Smooth muscle cell (in vitro differentiated cells): ENCODE measurements around the gene THAP4. TPM values are rescaled to one million over a fixed set of nuclear protein-coding genes. Genes with fewer than 3 reads are reported as not detected.

Experiments
- DNase-seq: peaks from one replicate; lab custom pipeline; 2025; ENCODE audit not compliant: unreplicated experiment; lab: John Stamatoyannopoulos, UW
- H2AFZ ChIP-seq: fragments of 200-600 bp; sonication (generic); 2 replicates; pipeline ENCODE4 v1.6.0; 2016; ENCODE audit warnings: antibody characterized with exemption, low read depth, mild to moderate bottlenecking
- H3F3A ChIP-seq: fragments of 200-600 bp; sonication (generic); 2 replicates; pipeline ENCODE4 v1.6.0; 2017; ENCODE audit warnings: antibody characterized with exemption, low read depth
- H3K27ac ChIP-seq: fragments of 200-600 bp; sonication (generic); 2 replicates; pipeline ENCODE4 v1.5.1; 2016; ENCODE audit warnings: low read depth, mild to moderate bottlenecking
- H3K27me3 ChIP-seq: fragments of 200-600 bp; sonication (generic); 2 replicates; pipeline ENCODE4 v1.6.1; 2016; ENCODE audit warnings: low read depth, mild to moderate bottlenecking
- H3K36me3 ChIP-seq: fragments of 200-600 bp; sonication (generic); 2 replicates; pipeline ENCODE4 v1.5.1; 2016; ENCODE audit warnings: low read depth
- H3K4me1 ChIP-seq: fragments of 200-600 bp; sonication (generic); 2 replicates; pipeline ENCODE4 v1.5.1; 2016; ENCODE audit warnings: low read depth
- H3K4me2 ChIP-seq: fragments of 200-600 bp; sonication (generic); 2 replicates; pipeline ENCODE4 v1.6.0; 2016; ENCODE audit warnings: mild to moderate bottlenecking
- H3K4me3 ChIP-seq: fragments of 200-600 bp; sonication (generic); 2 replicates; pipeline ENCODE4 v1.5.1; 2016; ENCODE audit warnings: mild to moderate bottlenecking
- H3K79me2 ChIP-seq: fragments of 200-600 bp; sonication (generic); 2 replicates; pipeline ENCODE4 v1.6.0; 2016; ENCODE audit warnings: low read depth, mild to moderate bottlenecking
- H3K9ac ChIP-seq: fragments of 200-600 bp; sonication (generic); 2 replicates; pipeline ENCODE4 v1.6.0; 2016; ENCODE audit warnings: low read depth
- H3K9me3 ChIP-seq: fragments of 200-600 bp; sonication (generic); replicated peaks from 2 replicates; pipeline ENCODE4 v1.5.1; 2016; ENCODE audit warnings: low read depth
- H4K20me1 ChIP-seq: fragments of 200-600 bp; sonication (generic); 2 replicates; pipeline ENCODE4 v1.6.0; 2016; ENCODE audit warnings: low read depth
- CTCF ChIP-seq: fragments of 200-600 bp; sonication (generic); IDR thresholded peaks from 2 replicates; pipeline ENCODE4 v1.5.1; 2017; ENCODE audit warnings: borderline replicate concordance, mild to moderate bottlenecking, antibody characterized with exemption; ENCODE audit not compliant: insufficient read depth, poor library complexity, severe bottlenecking
- WGBS: methylation state at CpG from one replicate; pipeline ENCODE4 v1.1.7; 2016; ENCODE audit warnings: low lambda C conversion rate; 5-methylcytosine and 5-hydroxymethylcytosine counted together
- polyA plus RNA-seq: library from polyadenylated mRNA; unstranded; fragments of >200 nt; fragmentation: Nextera tagmentation; extraction: Ambion mirVana; gene quantifications from 2 replicates; pipeline ENCODE4 v1.2.1, GENCODE V29; 2016
- total RNA-seq: library from RNA; depleted of rRNA; stranded (reverse); fragments of >200 nt; gene quantifications from 2 replicates; pipeline ENCODE4 v1.2.3, GENCODE V29; 2014

The THAP4 gene
- total and polyA plus RNA-seq, 2 experiments from 2014 or later, result 23.1 to 38.8 TPM

GRCh38 chr2:241655516-241656189 is 18.7 kb upstream of the THAP4 start:
- H4K20me1 ChIP-seq, result peaks cover 24% of the 10 kb centered on the region
- no peaks in the 10 kb centered on the region for H3K36me3 ChIP-seq
- no peaks in the 10 kb centered on the region for H3K4me1 ChIP-seq
- no peak overlapping the region for H3K4me2 ChIP-seq
- no peak overlapping the region for H3K27ac ChIP-seq
- no peaks in the 10 kb centered on the region for H3K27me3 ChIP-seq
- no peak overlapping the region for H3K4me3 ChIP-seq
- H2AFZ ChIP-seq, result no peak overlapping the region
- no peak for DNase-seq
- no peaks in the 10 kb centered on the region for H3F3A ChIP-seq
- no peaks in the 10 kb centered on the region for H3K9me3 ChIP-seq
- no peak overlapping the region for H3K9ac ChIP-seq
- 93% methylated on average over 17 of the region's 17 CpGs for WGBS
- no peak for TF ChIP-seq CTCF
- H3K79me2 ChIP-seq, result peaks cover 2% of the 10 kb centered on the region

GRCh38 chr2:241654551-241654950 is 17.6 kb upstream of the THAP4 start:
- H3K4me2 ChIP-seq, result no peak overlapping the region
- H3K27me3 ChIP-seq, result no peaks in the 10 kb centered on the region
- no peaks in the 10 kb centered on the region for H3K9me3 ChIP-seq
- H3F3A ChIP-seq, result no peaks in the 10 kb centered on the region
- no peak overlapping the region for H3K4me3 ChIP-seq
- no peak for TF ChIP-seq CTCF
- H3K9ac ChIP-seq, result no peak overlapping the region
- no peak overlapping the region for H3K27ac ChIP-seq
- no peak overlapping the region for H2AFZ ChIP-seq
- peaks cover 12% of the 10 kb centered on the region for H3K79me2 ChIP-seq
- no peaks in the 10 kb centered on the region for H3K36me3 ChIP-seq
- no peak for DNase-seq
- no peaks in the 10 kb centered on the region for H3K4me1 ChIP-seq
- WGBS, result 95% methylated on average over 12 of the region's 12 CpGs
- H4K20me1 ChIP-seq, result peaks cover 35% of the 10 kb centered on the region

- Histone ChIP-seq H3K27me3 (no peaks in the 10 kb centered on the region), H4K20me1 (peaks cover 48% of the 10 kb centered on the region), H3F3A (no peaks in the 10 kb centered on the region), H3K79me2 (peaks cover 24% of the 10 kb centered on the region), H3K4me2 (no peak overlapping the region), H3K4me1 (no peaks in the 10 kb centered on the region), H3K36me3 (no peaks in the 10 kb centered on the region), H3K27ac (no peak overlapping the region), H3K9me3 (no peaks in the 10 kb centered on the region), H3K9ac (no peak overlapping the region), H3K4me3 (no peak overlapping the region), H2AFZ (no peak overlapping the region)
- WGBS, result 98% methylated on average over 13 of the region's 13 CpGs
- no peak for TF ChIP-seq CTCF
- DNase-seq, result no peak
Measured at GRCh38 chr2:241653210-241653750, 16.3 kb upstream of the THAP4 start.

- Histone ChIP-seq H3K27ac (no peak overlapping the region), H2AFZ (no peak overlapping the region), H3K27me3 (no peaks in the 10 kb centered on the region), H3K36me3 (no peaks in the 10 kb centered on the region), H3K4me3 (no peak overlapping the region), H3K9ac (no peak overlapping the region), H4K20me1 (peaks cover 53% of the 10 kb centered on the region), H3F3A (no peaks in the 10 kb centered on the region), H3K9me3 (no peaks in the 10 kb centered on the region), H3K79me2 (peaks cover 30% of the 10 kb centered on the region), H3K4me2 (no peak overlapping the region), H3K4me1 (no peaks in the 10 kb centered on the region)
- TF ChIP-seq CTCF, result no peak
- 97% methylated on average over 9 of the region's 9 CpGs for WGBS
- no peak for DNase-seq
Measured at GRCh38 chr2:241652722-241653121, 15.8 kb upstream of the THAP4 start.
